ENCODE measurements around the gene AUH.

- TF ChIP-seq GATA3 (IDR thresholded peaks at IDR 0.05; ENCODE audit: low read depth, low read length) (no peak), GATA2 (IDR thresholded peaks at IDR 0.05; ENCODE audit: low read depth, low read length) (no peak)
Measured at GRCh38 chr9:91374939-91375338, 13.2 kb upstream of the AUH start.
